Measurements from ENCODE around the gene RIN1. TPM values are rescaled to one million over a fixed set of nuclear protein-coding genes. Genes with fewer than 3 reads are reported as not detected.

RIN1 gene
- total RNA-seq, 2 experiments from 2014 or later, result 1.3 TPM

DNA sequence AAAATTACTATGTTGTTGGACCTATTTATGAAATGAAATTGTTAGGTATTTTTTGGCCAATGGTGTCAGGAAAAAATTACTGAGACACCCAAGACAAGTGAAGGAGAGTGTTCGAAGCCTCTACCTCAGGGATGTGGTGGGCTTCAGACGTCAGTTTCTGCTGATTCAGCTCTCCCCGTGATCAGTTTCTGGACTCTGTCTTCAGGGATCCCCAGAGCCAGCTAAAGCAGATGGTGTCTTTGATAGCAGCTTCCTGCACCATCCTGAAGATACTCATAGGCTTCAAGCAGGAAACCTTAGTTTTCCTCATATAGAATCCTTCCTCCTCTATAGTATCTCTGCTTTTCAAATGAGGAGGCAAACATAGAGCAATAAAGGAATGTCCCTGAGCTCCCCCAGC, 26.8 kb downstream of the RIN1 start:
- Mint-ChIP-seq H3K27ac (no peak overlapping the region), H3K36me3 (ENCODE audit: low read depth) (peaks cover 9% of the 10 kb centered on the region), H3K4me1 (ENCODE audit: low read depth) (peaks cover 13% of the 10 kb centered on the region), H3K27me3 (ENCODE audit: low read depth) (no peaks in the 10 kb centered on the region), H3K4me3 (no peak overlapping the region), H3K9me3 (ENCODE audit: insufficient read depth) (no peaks in the 10 kb centered on the region)
- DNase-seq (no peak), ATAC-seq (no peak)
- CTCF ChIA-PET, result interaction anchor here (1.1 to 6.3 kb wide), 10 partner anchors 11 to 368 kb away, joined by 3 to 194 read pairs (median 22); partner anchors contain the start of genes B4GAT1, BRMS1, RBM4B and RIN1
- POLR2A ChIA-PET, result interaction anchor here (0.7 kb wide), 1 partner anchor 1565 kb away, joined by 4 read pairs; no protein-coding TSS in a partner anchor

DNA sequence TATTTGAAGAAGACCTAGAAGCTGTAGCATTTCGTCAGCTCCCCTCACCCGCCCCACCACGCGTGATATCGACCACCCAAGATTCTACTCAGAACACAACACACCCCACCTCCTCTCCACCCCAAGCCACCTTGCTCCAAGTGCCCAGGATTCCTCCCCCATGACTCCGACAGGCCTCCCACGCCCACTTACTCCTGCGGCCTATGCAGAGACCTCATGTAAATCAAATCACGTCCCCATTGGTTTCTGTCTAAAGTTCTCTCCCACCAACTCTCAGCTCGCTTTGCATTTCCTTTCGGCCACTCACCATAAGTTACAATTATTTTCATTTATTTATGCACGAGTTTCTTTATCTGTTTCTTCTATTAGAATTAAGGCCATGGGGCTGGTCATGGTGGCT, 33.6 kb downstream of the RIN1 start:
- DNase-seq, result no peak
- no peaks in the 10 kb centered on the region for H3K27me3 Mint-ChIP-seq (ENCODE audit: low read depth)
- no peak overlapping the region for H3K27ac Mint-ChIP-seq
- no peak overlapping the region for H3K4me3 Mint-ChIP-seq
- no peaks in the 10 kb centered on the region for H3K9me3 Mint-ChIP-seq (ENCODE audit: insufficient read depth)
- no peaks in the 10 kb centered on the region for H3K36me3 Mint-ChIP-seq (ENCODE audit: low read depth)
- no peaks in the 10 kb centered on the region for H3K4me1 Mint-ChIP-seq (ENCODE audit: low read depth)
- ChIA-PET CTCF (interaction anchor here (2.9 to 8.7 kb wide), 2 partner anchors 8 to 86 kb away, joined by 7 to 59 read pairs; no protein-coding TSS in a partner anchor), POLR2A (no interaction called here)
- no peak for ATAC-seq

DNA sequence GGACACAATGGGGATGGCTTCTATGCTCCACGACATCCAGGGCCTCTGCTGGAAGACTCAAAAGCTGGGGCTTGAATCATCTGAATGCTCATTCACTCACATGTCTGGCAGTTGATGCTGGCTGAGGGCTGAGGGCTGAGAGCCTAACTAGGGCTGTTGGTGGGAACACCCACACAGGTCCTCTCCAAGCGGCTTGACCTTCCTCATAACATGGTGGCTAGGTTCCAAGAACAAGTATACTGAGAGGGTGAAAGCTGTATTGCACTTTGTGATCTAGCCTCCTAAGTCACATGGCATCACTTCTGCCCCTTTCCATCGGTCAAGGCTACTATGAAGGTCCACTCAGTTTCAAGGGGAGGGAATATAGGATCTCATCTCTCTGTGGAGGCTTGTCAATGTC, 37.0 kb downstream of the RIN1 start:
- Mint-ChIP-seq H3K4me3 (no peak overlapping the region), H3K36me3 (ENCODE audit: low read depth) (no peaks in the 10 kb centered on the region), H3K9me3 (ENCODE audit: insufficient read depth) (no peaks in the 10 kb centered on the region), H3K27me3 (ENCODE audit: low read depth) (no peaks in the 10 kb centered on the region), H3K4me1 (ENCODE audit: low read depth) (no peaks in the 10 kb centered on the region), H3K27ac (no peak overlapping the region)
- POLR2A ChIA-PET, result no interaction called here
- CTCF ChIA-PET, result interaction anchor here (8.7 kb wide), 1 partner anchor 12 kb away, joined by 59 read pairs; no protein-coding TSS in a partner anchor
- DNase-seq (no peak), ATAC-seq (no peak)

DNA sequence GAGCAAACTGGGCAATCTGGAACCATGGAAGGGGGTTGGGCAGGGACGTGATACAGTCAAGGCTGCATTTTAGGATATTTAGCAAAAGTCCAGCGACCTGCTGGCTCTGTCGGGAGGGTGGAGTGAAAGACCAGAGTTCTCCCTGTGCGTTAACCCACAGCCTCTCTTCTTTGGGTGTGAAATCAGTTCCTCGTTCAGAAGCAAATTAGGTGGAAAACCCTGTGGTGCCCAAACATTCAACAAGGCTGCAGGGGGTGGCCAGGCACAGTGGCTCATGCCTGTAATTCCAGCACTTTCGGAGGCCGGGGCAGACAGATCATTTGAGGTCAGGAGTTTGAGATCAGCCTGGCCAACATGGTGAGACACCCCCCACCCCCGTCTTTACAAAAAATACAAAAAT, 38.6 kb downstream of the RIN1 start:
- POLR2A ChIA-PET, result no interaction called here
- no peak for DNase-seq
- Mint-ChIP-seq H3K4me3 (no peak overlapping the region), H3K9me3 (ENCODE audit: insufficient read depth) (no peaks in the 10 kb centered on the region), H3K27me3 (ENCODE audit: low read depth) (peaks cover 10% of the 10 kb centered on the region), H3K27ac (no peak overlapping the region), H3K36me3 (ENCODE audit: low read depth) (peaks cover under 1% of the 10 kb centered on the region), H3K4me1 (ENCODE audit: low read depth) (peaks cover under 1% of the 10 kb centered on the region)
- CTCF ChIA-PET, result interaction anchor here (1.6 to 8.7 kb wide), 2 partner anchors 13 to 91 kb away, joined by 4 to 59 read pairs; no protein-coding TSS in a partner anchor
- ATAC-seq, result no peak

DNA sequence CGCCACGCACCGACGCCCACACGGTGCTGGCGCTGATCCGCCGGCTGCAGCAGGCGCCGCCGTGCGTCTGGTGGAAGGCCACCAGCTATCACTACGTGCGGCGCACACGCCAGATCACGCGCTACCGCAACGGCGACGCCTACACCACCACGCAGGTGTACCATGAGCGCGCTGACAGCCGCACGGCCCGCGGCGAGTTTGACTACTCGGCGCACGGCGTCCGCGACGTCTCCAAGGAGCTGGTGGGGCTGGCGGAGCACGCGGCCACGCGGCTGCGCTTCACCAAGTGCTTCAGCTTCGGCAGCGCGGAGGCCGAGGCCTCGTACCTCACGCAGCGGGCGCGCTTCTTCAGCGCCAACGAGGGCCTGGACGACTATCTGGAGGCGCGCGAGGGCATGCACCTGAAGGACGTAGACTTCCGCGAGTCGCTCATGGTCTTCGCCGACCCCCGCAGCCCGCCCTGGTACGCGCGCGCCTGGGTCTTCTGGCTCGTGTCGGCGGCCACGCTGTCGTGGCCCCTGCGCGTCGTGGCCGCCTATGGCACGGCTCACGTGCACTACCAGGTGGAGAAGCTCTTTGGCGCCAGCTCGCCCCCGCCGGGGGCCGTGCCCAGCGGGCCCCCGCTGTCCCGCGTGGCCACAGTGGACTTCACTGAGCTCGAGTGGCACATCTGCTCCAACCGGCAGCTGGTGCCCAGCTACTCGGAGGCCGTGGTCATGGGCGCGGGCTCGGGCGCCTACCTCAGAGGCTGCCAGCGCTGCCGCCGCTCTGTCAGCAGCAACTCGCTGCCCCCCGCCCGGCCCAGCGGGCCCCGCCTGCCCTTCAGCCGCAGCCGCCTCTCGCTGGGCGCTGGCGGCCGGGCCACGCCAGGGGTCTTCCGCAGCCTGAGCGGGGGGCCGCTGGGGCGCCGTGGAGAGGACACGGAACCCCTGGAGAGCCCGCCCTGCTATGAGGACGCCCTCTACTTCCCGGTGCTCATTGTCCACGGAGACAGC, 41.3 kb downstream of the RIN1 start:
- peaks cover 2% of the 10 kb centered on the region for H3K36me3 Mint-ChIP-seq (ENCODE audit: low read depth)
- CTCF ChIA-PET, result interaction anchor here (1.8 to 8.7 kb wide), 2 partner anchors 16 to 94 kb away, joined by 4 to 59 read pairs; no protein-coding TSS in a partner anchor
- POLR2A ChIA-PET, result no interaction called here
- H3K4me3 Mint-ChIP-seq, result no peak overlapping the region
- H3K4me1 Mint-ChIP-seq (ENCODE audit: low read depth), result peaks cover 13% of the 10 kb centered on the region
- no peaks in the 10 kb centered on the region for H3K9me3 Mint-ChIP-seq (ENCODE audit: insufficient read depth)
- H3K27me3 Mint-ChIP-seq (ENCODE audit: low read depth), result peaks cover 26% of the 10 kb centered on the region
- no peak for DNase-seq
- H3K27ac Mint-ChIP-seq, result no peak overlapping the region
- no peak for ATAC-seq

GRCh38 chr11:66293777-66294625, 42.2 kb downstream of the RIN1 start:
- no peak for ATAC-seq
- Mint-ChIP-seq H3K36me3 (ENCODE audit: low read depth) (peaks cover 2% of the 10 kb centered on the region), H3K27ac (no peak overlapping the region), H3K4me3 (no peak overlapping the region), H3K4me1 (ENCODE audit: low read depth) (peaks cover 21% of the 10 kb centered on the region), H3K9me3 (ENCODE audit: insufficient read depth) (no peaks in the 10 kb centered on the region), H3K27me3 (ENCODE audit: low read depth) (peaks cover 26% of the 10 kb centered on the region)
- ChIA-PET CTCF (no interaction called here), POLR2A (no interaction called here)
- no peak for DNase-seq

DNA sequence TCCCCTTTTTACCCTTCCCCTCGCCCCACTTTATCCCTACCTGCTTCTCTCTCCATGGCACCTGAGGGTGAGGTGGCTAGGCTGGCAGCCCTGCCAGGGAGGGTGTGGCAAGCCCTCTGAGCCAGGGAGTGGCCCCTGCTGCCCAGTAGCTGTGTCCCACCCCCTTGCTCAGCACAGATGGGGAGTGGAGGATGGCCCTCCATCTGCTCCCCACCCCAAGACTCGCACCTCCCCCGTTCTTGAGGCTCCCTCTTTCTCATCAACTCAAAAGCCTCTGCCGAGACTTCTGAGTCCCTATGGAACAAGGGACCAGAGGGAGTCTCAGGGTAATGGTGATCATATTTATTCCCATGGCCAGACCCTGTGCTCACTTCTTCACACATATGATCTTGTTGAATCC, 42.9 kb downstream of the RIN1 start:
- ATAC-seq (no peak), DNase-seq (no peak)
- Mint-ChIP-seq H3K4me3 (no peak overlapping the region), H3K27me3 (ENCODE audit: low read depth) (peaks cover 26% of the 10 kb centered on the region), H3K27ac (no peak overlapping the region), H3K36me3 (ENCODE audit: low read depth) (peaks cover 2% of the 10 kb centered on the region), H3K9me3 (ENCODE audit: insufficient read depth) (no peaks in the 10 kb centered on the region), H3K4me1 (ENCODE audit: low read depth) (peaks cover 23% of the 10 kb centered on the region)
- ChIA-PET POLR2A (no interaction called here), CTCF (no interaction called here)

GRCh38 chr11:66292543-66293332, 43.5 kb downstream of the RIN1 start:
- ChIA-PET CTCF (no interaction called here), POLR2A (no interaction called here)

DNA sequence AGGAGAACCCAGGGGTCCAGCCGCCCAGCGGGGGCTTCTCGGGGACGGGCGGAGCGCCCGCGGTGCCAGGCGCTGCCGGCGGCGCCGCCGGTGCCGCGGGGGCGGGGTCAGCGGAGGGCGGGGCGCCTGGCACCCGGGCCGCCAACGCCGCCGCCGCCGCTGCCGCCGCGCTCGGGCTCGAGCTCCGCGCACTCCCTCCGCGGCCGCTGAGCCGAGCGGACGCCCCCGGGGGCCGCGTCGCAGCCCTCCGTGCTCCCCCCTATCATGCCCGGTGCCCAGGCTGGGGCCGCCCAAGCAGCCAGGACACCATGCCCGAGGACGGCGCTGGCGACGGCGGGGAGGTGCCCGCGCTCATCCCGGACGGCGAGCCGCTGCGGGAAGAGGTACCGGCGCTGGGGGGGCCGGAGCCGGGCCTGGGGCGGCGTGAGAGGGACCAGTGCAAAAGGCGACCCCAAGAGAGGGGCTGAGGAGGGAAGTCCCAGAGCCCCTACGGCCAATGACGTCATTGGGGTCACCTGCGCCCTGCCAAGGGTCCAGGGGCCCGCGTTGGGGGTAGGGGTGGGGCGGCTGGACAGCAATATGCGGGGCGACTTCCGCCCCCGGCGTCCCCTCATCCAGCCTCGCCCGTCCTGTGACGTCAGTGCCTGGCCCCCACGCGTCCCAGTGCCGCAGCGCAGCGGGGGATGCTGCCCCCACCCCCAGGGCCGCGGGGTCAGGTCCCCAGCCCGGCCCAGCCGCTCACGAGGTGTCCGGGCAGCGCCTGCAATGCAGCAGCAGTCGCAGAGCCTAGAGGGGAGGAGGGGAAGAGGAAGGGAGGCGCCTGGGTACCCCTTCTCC, 44.3 kb downstream of the RIN1 start, which contains the start of gene TMEM151A:
Gene TMEM151A, plus strand, starts transcription at position 189 of the 837 bp plus-strand sequence. Its CDS starts 120 bp downstream, at position 309.
- Mint-ChIP-seq H3K36me3 (ENCODE audit: low read depth) (peaks cover 2% of the 10 kb centered on the region), H3K27ac (no peak within 1 kb of the TSS), H3K4me1 (ENCODE audit: low read depth) (peaks cover 37% of the 10 kb centered on the region), H3K4me3 (peak within 1 kb of the TSS; percentile 39), H3K9me3 (ENCODE audit: insufficient read depth) (no peaks in the 10 kb centered on the region), H3K27me3 (ENCODE audit: low read depth) (peaks cover 26% of the 10 kb centered on the region)
- DNase-seq, result no peak
- ATAC-seq, result no peak
- CTCF ChIA-PET, result interaction anchor here (1.2 to 1.7 kb wide), 4 partner anchors 9 to 37 kb away, joined by 3 to 10 read pairs (median 4); no protein-coding TSS in a partner anchor
- POLR2A ChIA-PET, result interaction anchor here (1.0 kb wide), 1 partner anchor 24 kb away, joined by 3 read pairs; no protein-coding TSS in a partner anchor

More at GRCh38 chr11:66292543-66293332, 43.5 kb downstream of the RIN1 start:
- H3K27me3 Mint-ChIP-seq (ENCODE audit: low read depth), result peaks cover 26% of the 10 kb centered on the region
- ATAC-seq (no peak), DNase-seq (no peak)
- no peak overlapping the region for H3K27ac Mint-ChIP-seq
- peaks cover 29% of the 10 kb centered on the region for H3K4me1 Mint-ChIP-seq (ENCODE audit: low read depth)
- no peaks in the 10 kb centered on the region for H3K9me3 Mint-ChIP-seq (ENCODE audit: insufficient read depth)
- peak overlapping the region; percentile 19 for H3K4me3 Mint-ChIP-seq
- H3K36me3 Mint-ChIP-seq (ENCODE audit: low read depth), result peaks cover 2% of the 10 kb centered on the region

GRCh38 chr11:66291303-66291705, 44.9 kb downstream of the RIN1 start:
- POLR2A ChIA-PET, result interaction anchor here (1.0 kb wide), 1 partner anchor 25 kb away, joined by 3 read pairs; no protein-coding TSS in a partner anchor
- Mint-ChIP-seq H3K9me3 (ENCODE audit: insufficient read depth) (no peaks in the 10 kb centered on the region), H3K27me3 (ENCODE audit: low read depth) (peaks cover 26% of the 10 kb centered on the region), H3K36me3 (ENCODE audit: low read depth) (peaks cover 4% of the 10 kb centered on the region), H3K4me1 (ENCODE audit: low read depth) (peaks cover 42% of the 10 kb centered on the region), H3K4me3 (peak overlapping the region; percentile 22), H3K27ac (no peak overlapping the region)
- ATAC-seq, result no peak
- CTCF ChIA-PET, result interaction anchor here (1.2 to 1.7 kb wide), 4 partner anchors 9 to 37 kb away, joined by 3 to 10 read pairs (median 4); no protein-coding TSS in a partner anchor
- DNase-seq, result no peak
